GM18870 (cell line): ENCODE data around the gene GUCY2D.
A peak's percentile ranks its signal among the peaks of the same experiment; 100 is the strongest.
"Not testable (repeated sequence)": the region's sequence is repeated elsewhere in the genome, so short reads cannot be mapped to it uniquely, and the experiment has no call there.

Experiments used
- ATAC-seq: cut with Tn5 transposase; IDR thresholded peaks from one replicate; pipeline ENCODE4 v1.9.1; 2021; ENCODE audit warnings: moderate library complexity; ENCODE audit not compliant: unreplicated experiment

Gene GUCY2D

GRCh38 chr17:8041249-8041928 is 39.0 kb downstream of the GUCY2D start:
- ATAC-seq, result no peak

- ATAC-seq, result no peak
Measured at GRCh38 chr17:8041979-8042378, 39.6 kb downstream of the GUCY2D start.

- ATAC-seq, result no peak
Measured at GRCh38 chr17:8044819-8045810, 42.7 kb downstream of the GUCY2D start.

- ATAC-seq, result no peak
Measured at GRCh38 chr17:8046306-8046928, 44.0 kb downstream of the GUCY2D start.

- ATAC-seq, result no peak
Measured at GRCh38 chr17:8046929-8047768, 44.7 kb downstream of the GUCY2D start.

GRCh38 chr17:8047769-8048110 is 45.3 kb downstream of the GUCY2D start:
- no peak for ATAC-seq

- ATAC-seq, result no peak
Measured at GRCh38 chr17:8048236-8048635, 45.8 kb downstream of the GUCY2D start.

- no peak for ATAC-seq
Measured at GRCh38 chr17:8048736-8049135, 46.3 kb downstream of the GUCY2D start.

GRCh38 chr17:8051831-8052230 is 49.4 kb downstream of the GUCY2D start:
- no peak for ATAC-seq

- ATAC-seq, result no peak
Measured at GRCh38 chr17:8052256-8053252, 50.1 kb downstream of the GUCY2D start.

GRCh38 chr17:8053600-8053999 is 51.2 kb downstream of the GUCY2D start:
- no peak for ATAC-seq

GRCh38 chr17:8055851-8056231 is 53.4 kb downstream of the GUCY2D start:
- no peak for ATAC-seq

- ATAC-seq, result peak; percentile 54
Measured at GRCh38 chr17:8056232-8056975, 54.0 kb downstream of the GUCY2D start.

- no peak for ATAC-seq
Measured at GRCh38 chr17:8056976-8057625, 54.7 kb downstream of the GUCY2D start.

- ATAC-seq, result no peak
Measured at GRCh38 chr17:8057691-8058114, 55.3 kb downstream of the GUCY2D start.

GRCh38 chr17:8059131-8059530 is 56.7 kb downstream of the GUCY2D start:
- no peak for ATAC-seq

GRCh38 chr17:8060274-8060673 is 57.9 kb downstream of the GUCY2D start:
- no peak for ATAC-seq

- not testable (repeated sequence) for ATAC-seq
Measured at GRCh38 chr17:8061851-8062250, 59.4 kb downstream of the GUCY2D start.
